Uterus (tissue), 4 donors: Measurements from ENCODE around the gene PLA2G15. TPM values are rescaled to one million over a fixed set of nuclear protein-coding genes. Genes with fewer than 3 reads are reported as not detected.

Source experiments
- DNase-seq, 2 donors: peaks; one replicate each; pipeline ENCODE4 v3.0.0-alpha.2; 2019 to 2020
- H3K27ac ChIP-seq, 2 donors: fragments of 200-600 bp; sonication (generic); 1 replicate in 1 of 2; 2 replicates in 1 of 2; pipeline ENCODE4 v1.5.1; 2016 to 2018
- H3K27me3 ChIP-seq, 2 donors: fragments of 200-600 bp; sonication (generic); one replicate each; pipeline ENCODE4 v1.5.1; 2018 to 2019; ENCODE audit warnings: control low read depth in 1 of 2
- H3K36me3 ChIP-seq, 2 donors: fragments of 200-600 bp; sonication (generic); one replicate each; pipeline ENCODE4 v1.5.1; 2019; ENCODE audit warnings: control low read depth in 1 of 2
- H3K4me1 ChIP-seq, 2 donors: fragments of 200-600 bp; sonication (generic); one replicate each; pipeline ENCODE4 v1.5.1; 2018 to 2019; ENCODE audit warnings: control low read depth in 1 of 2
- H3K4me3 ChIP-seq, 2 donors: fragments of 200-600 bp; sonication (generic); 1 replicate in 1 of 2; 2 replicates in 1 of 2; pipeline ENCODE4 v1.5.1; 2018 to 2019; ENCODE audit warnings: mild to moderate bottlenecking in 1 of 2
- H3K9me3 ChIP-seq, 2 donors: fragments of 200-600 bp; sonication (generic); one replicate each; pipeline ENCODE4 v1.5.1; 2019; ENCODE audit warnings: control low read depth in 1 of 2
- POLR2A ChIP-seq, 2 donors: fragments of 450-650 bp; IDR thresholded peaks; one replicate each; pipeline ENCODE4 v1.6.1; 2016; ENCODE audit warnings: antibody characterized with exemption in 2 of 2, mild to moderate bottlenecking in 1 of 2, moderate library complexity in 1 of 2
- intact Hi-C: fragments of 100-400 bp; cut with DNase I; formaldehyde crosslinking; loops from one replicate; pipeline ENCODE4 v1.15.1; 2023; ENCODE audit warnings: low total_unique reads
- total RNA-seq, 4 donors: library from RNA; depleted of rRNA in 3 of 4; stranded (reverse); fragments of >200 nt in 3 of 4; gene quantifications; one replicate each; pipeline versions ENCODE4 v1.1.0 to v1.2.4, GENCODE V29; 2014 to 2023
- TF ChIP-seq, protein P1 (sequence below), 4 experiments: fragments of 200-600 bp in 2 of 4; fragments of 450-650 bp in 2 of 4; sonication (generic) in 2 of 4; IDR thresholded peaks; one replicate each; pipeline ENCODE4 v1.5.1; 2016 to 2019; ENCODE audit warnings: antibody characterized with exemption in 4 of 4, mild to moderate bottlenecking in 2 of 4, moderate library complexity in 1 of 4
- donor health status: DM: yes; HTN: yes; CAD: no.

The PLA2G15 gene, protein sequence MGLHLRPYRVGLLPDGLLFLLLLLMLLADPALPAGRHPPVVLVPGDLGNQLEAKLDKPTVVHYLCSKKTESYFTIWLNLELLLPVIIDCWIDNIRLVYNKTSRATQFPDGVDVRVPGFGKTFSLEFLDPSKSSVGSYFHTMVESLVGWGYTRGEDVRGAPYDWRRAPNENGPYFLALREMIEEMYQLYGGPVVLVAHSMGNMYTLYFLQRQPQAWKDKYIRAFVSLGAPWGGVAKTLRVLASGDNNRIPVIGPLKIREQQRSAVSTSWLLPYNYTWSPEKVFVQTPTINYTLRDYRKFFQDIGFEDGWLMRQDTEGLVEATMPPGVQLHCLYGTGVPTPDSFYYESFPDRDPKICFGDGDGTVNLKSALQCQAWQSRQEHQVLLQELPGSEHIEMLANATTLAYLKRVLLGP
- total RNA-seq = 10 to 100 TPM in 2 of 4 donors, 1 to 10 TPM in 1, under 1 TPM in 1; 0.51 to 22.3 (median 7.9) TPM

DNA sequence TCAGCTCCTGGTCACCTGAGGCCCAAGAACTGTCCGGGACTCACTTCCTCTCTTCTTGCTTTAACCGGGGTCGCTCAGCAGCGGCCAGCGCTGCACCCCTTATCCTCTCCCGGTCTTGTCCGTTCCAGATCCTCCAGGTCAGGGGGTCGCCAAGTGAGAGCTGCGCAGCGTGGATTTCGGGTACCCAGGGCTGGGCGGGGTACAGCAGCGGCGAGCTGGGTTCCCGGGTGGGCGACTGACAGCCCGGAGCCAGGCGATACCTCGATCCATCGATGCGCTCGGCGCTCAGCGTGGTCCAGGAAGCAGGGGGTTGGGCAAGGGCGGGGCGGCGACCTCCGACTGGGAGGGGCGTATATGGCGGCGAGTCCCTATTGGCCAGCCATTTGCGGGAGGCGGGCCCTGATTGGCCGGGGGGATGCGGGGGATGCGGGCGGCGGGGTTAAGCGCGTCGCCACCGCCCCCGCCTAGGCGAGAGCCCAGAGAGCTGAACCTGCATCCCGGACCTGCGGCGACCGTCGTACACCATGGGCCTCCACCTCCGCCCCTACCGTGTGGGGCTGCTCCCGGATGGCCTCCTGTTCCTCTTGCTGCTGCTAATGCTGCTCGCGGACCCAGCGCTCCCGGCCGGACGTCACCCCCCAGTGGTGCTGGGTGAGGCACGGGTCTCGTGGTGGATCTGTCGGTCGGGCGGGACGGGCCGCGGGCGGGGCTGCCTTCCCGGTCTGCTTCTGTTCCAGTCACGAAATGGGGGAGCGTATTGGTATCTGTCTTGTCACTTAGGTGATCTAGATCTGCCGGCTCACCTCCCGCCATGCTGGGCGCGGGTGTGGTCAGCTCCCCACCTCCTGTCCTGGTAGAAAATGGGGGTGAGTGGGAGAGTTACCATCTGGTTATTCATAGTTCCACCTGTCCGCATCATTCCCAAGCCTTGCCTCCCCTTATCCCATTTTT is at the start of gene PLA2G15:
Gene PLA2G15 (plus strand): TSS at position 471 of the 951 bp plus-strand sequence. CDS start 54 bp downstream, at position 525.
- peak; percentile 96 to 97 for DNase-seq
- Histone ChIP-seq H3K4me1 (peaks cover 0 to 10% of the 10 kb centered on the region in 2 donors), H3K36me3 (no peaks in the 10 kb centered on the region), H3K27me3 (no peaks in the 10 kb centered on the region), H3K27ac (peak within 1 kb of the TSS; percentile 37 to 65), H3K9me3 (no peaks in the 10 kb centered on the region), H3K4me3 (peak within 1 kb of the TSS; percentile 70 to 85)
- intact Hi-C loops = no loop called here
- TF ChIP-seq, protein P1, sequence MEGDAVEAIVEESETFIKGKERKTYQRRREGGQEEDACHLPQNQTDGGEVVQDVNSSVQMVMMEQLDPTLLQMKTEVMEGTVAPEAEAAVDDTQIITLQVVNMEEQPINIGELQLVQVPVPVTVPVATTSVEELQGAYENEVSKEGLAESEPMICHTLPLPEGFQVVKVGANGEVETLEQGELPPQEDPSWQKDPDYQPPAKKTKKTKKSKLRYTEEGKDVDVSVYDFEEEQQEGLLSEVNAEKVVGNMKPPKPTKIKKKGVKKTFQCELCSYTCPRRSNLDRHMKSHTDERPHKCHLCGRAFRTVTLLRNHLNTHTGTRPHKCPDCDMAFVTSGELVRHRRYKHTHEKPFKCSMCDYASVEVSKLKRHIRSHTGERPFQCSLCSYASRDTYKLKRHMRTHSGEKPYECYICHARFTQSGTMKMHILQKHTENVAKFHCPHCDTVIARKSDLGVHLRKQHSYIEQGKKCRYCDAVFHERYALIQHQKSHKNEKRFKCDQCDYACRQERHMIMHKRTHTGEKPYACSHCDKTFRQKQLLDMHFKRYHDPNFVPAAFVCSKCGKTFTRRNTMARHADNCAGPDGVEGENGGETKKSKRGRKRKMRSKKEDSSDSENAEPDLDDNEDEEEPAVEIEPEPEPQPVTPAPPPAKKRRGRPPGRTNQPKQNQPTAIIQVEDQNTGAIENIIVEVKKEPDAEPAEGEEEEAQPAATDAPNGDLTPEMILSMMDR (IDR thresholded peaks at IDR 0.05) = peak in 2 of 4 experiments; percentile 3 to 17
- TF ChIP-seq POLR2A (IDR thresholded peaks at IDR 0.05) = peak; percentile 21 to 71

DNA sequence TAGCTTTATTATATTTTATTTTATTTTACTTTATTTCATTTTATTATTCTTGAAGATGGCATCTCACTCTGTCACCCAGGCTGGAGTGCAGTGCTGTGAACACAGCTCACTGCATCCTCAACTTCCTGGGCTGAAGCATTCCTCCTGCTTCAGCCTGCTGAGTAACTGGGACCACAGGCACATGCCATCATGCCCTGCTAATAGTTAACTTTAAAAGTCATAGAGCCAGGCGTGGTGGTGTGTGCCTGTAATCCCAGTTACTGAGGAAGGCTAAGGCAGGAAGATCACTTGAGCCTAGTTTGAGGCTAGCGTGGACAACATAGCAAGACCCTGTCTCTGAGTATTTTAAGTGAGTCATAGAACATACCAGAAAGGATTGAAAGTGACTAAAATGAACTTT is 47.9 kb upstream of the PLA2G15 start:
- Histone ChIP-seq H3K27me3 (no peaks in the 10 kb centered on the region), H3K9me3 (no peaks in the 10 kb centered on the region), H3K4me1 (no peaks in the 10 kb centered on the region), H3K36me3 (no peaks in the 10 kb centered on the region), H3K4me3 (no peak overlapping the region), H3K27ac (no peak overlapping the region)
- TF ChIP-seq, protein P1 (IDR thresholded peaks at IDR 0.05) = no peak
- no peak for TF ChIP-seq POLR2A (IDR thresholded peaks at IDR 0.05)
- no peak for DNase-seq
- intact Hi-C loops = no loop called here

DNA sequence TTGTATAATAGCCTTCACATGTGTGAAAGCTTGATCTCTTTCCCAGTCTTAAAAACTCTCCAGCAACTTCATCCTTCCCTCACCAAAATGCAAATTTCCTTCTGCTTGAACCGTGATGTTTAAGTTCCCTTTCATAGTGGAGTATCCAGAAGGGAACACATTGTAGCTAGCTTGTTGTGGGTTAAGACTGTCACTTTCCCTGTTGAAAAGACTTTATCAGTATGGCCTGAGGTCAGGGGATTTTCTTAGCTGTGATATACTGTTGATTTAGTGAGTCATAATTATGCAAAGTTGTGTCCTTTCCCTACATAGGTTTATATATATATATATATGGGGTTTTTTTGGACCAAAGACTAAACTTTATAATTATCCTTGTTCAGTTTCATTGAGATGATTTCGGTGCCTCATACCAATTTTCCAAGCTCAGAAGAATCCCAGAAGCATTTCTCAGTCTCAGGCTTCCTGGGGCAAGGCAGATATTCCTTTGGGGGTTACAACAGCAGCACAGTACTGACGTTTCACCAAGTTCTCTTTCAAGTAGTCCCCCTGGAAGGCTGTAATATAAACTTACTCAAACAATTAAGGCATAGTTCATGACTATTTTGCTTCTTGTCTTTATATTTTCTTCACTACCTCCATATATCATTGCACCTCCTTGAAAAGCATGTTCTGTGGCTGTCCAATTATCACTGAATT is 44.9 kb upstream of the PLA2G15 start:
- TF ChIP-seq, protein P1 (IDR thresholded peaks at IDR 0.05) = no peak
- TF ChIP-seq POLR2A (IDR thresholded peaks at IDR 0.05) = no peak
- no peak overlapping the region for H3K27ac ChIP-seq
- H3K4me3 ChIP-seq = no peak overlapping the region
- H3K27me3 ChIP-seq = no peaks in the 10 kb centered on the region
- H3K9me3 ChIP-seq = no peaks in the 10 kb centered on the region
- no peak for DNase-seq
- intact Hi-C loops = no loop called here
- H3K36me3 ChIP-seq = no peaks in the 10 kb centered on the region
- no peaks in the 10 kb centered on the region for H3K4me1 ChIP-seq

DNA sequence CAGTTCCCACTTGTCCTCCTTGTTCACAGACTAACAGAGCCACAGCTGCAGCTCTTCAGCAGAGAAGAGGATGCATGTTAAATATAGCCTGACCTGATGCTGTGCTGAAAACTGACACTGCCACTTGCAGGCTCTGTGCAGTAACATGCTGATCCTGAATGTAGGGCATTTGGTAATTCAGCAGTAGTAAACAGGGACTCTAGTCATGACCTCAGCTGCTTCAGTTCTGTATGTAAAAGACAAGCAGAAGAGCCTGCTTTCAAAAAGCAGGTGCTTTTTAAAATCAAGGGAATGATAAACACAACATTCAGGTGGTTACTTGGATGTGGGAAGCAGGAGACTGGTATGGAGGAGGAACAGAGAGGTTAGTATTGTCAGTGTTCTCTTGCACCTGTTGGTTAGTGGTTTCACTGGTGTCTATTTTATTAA is 43.1 kb upstream of the PLA2G15 start:
- no peaks in the 10 kb centered on the region for H3K9me3 ChIP-seq
- no peaks in the 10 kb centered on the region for H3K27me3 ChIP-seq
- H3K36me3 ChIP-seq = no peaks in the 10 kb centered on the region
- intact Hi-C loops = no loop called here
- no peak for TF ChIP-seq POLR2A (IDR thresholded peaks at IDR 0.05)
- TF ChIP-seq, protein P1 (IDR thresholded peaks at IDR 0.05) = no peak
- H3K27ac ChIP-seq = no peak overlapping the region
- H3K4me3 ChIP-seq = no peak overlapping the region
- DNase-seq = no peak
- H3K4me1 ChIP-seq = no peaks in the 10 kb centered on the region
